ENCODE results near the gene SLAIN1.

The SLAIN1 gene

GRCh38 chr13:77740931-77741596 lies 43.6 kb downstream of the SLAIN1 start:
- Histone ChIP-seq H3K27ac (ENCODE audit: extremely low read depth, low read depth, low read length) (no peak overlapping the region), H3K9me3 (ENCODE audit: control insufficient read depth, insufficient read depth, low read depth, low read length) (no peaks in the 10 kb centered on the region), H3K36me3 (ENCODE audit: control insufficient read depth in 2 of 2, insufficient read depth in 1 of 2, low read length in 2 of 2) (peaks cover 0 to 24% of the 10 kb centered on the region in 2 experiments; a peak in 1 of 3 replicates), H3K4me3 (ENCODE audit: low read depth, low read length) (no peak overlapping the region), H3K4me1 (ENCODE audit: control insufficient read depth, insufficient read depth, low read length) (no peaks in the 10 kb centered on the region)
- POLR2A ChIA-PET, result no interaction called here
- TF ChIP-seq EGR2 (tag by site-specific recombination; IDR thresholded peaks at IDR 0.05; ENCODE audit: low read depth) (peak; percentile 5; the same call in 1 of the 2 replicates), MYNN (tag by site-specific recombination; IDR thresholded peaks at IDR 0.05; ENCODE audit: borderline replicate concordance) (no peak)
- CTCF ChIA-PET, result interaction anchor here (0.6 to 1.8 kb wide), 3 partner anchors 148 to 203 kb away, joined by 3 to 4 read pairs (median 3); no protein-coding TSS in a partner anchor

- TF ChIP-seq, protein P1, sequence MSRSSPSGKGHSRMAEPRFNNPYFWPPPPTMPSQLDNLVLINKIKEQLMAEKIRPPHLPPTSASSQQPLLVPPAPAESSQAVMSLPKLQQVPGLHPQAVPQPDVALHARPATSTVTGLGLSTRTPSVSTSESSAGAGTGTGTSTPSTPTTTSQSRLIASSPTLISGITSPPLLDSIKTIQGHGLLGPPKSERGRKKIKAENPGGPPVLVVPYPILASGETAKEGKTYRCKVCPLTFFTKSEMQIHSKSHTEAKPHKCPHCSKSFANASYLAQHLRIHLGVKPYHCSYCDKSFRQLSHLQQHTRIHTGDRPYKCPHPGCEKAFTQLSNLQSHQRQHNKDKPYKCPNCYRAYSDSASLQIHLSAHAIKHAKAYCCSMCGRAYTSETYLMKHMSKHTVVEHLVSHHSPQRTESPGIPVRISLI (tag by site-specific recombination; IDR thresholded peaks at IDR 0.05), result 0 out of 2 replicates have a peak, but pooled peaks have one; percentile 22
- TF ChIP-seq ZNF558 (tag by site-specific recombination; IDR thresholded peaks at IDR 0.05), result no peak
- POLR2A ChIA-PET, result no interaction called here
- Histone ChIP-seq H3K4me1 (ENCODE audit: control insufficient read depth, insufficient read depth, low read length) (no peaks in the 10 kb centered on the region), H3K4me3 (ENCODE audit: low read depth, low read length) (no peak overlapping the region), H3K36me3 (ENCODE audit: control insufficient read depth in 2 of 2, insufficient read depth in 1 of 2, low read length in 2 of 2) (peaks cover 0 to 30% of the 10 kb centered on the region in 2 experiments; a peak in 1 of 3 replicates), H3K9me3 (ENCODE audit: control insufficient read depth, insufficient read depth, low read depth, low read length) (no peaks in the 10 kb centered on the region), H3K27ac (ENCODE audit: extremely low read depth, low read depth, low read length) (no peak overlapping the region)
- CTCF ChIA-PET, result no interaction called here
These were observed 44.1 kb downstream of the SLAIN1 start for GRCh38 chr13:77741597-77741972.

- H3K36me3 ChIP-seq (ENCODE audit: control insufficient read depth in 2 of 2, insufficient read depth in 1 of 2, low read length in 2 of 2), result peaks cover 0 to 40% of the 10 kb centered on the region in 2 experiments; a peak in 1 of 3 replicates
- TF ChIP-seq ZNF658 (tag by site-specific recombination; IDR thresholded peaks at IDR 0.05), result no peak
- H3K9me3 ChIP-seq (ENCODE audit: control insufficient read depth, insufficient read depth, low read depth, low read length), result no peaks in the 10 kb centered on the region
- no peaks in the 10 kb centered on the region for H3K4me1 ChIP-seq (ENCODE audit: control insufficient read depth, insufficient read depth, low read length)
- H3K27ac ChIP-seq (ENCODE audit: extremely low read depth, low read depth, low read length), result no peak overlapping the region
- ChIA-PET CTCF (interaction anchor here (0.7 kb wide), 1 partner anchor 38 kb away, joined by 3 read pairs; no protein-coding TSS in a partner anchor), POLR2A (no interaction called here)
- H3K4me3 ChIP-seq (ENCODE audit: low read depth, low read length), result no peak overlapping the region
These were observed 45.3 kb downstream of the SLAIN1 start for GRCh38 chr13:77742801-77743200.

GRCh38 chr13:77745784-77746183 lies 48.3 kb downstream of the SLAIN1 start:
- ChIA-PET CTCF (no interaction called here), POLR2A (no interaction called here)
- peaks cover 0 to 44% of the 10 kb centered on the region in 2 experiments; a peak in 1 of 3 replicates for H3K36me3 ChIP-seq (ENCODE audit: control insufficient read depth in 2 of 2, insufficient read depth in 1 of 2, low read length in 2 of 2)
- TF ChIP-seq, protein P1 (tag by site-specific recombination; IDR thresholded peaks at IDR 0.05), result no peak
- TF ChIP-seq, protein P2, sequence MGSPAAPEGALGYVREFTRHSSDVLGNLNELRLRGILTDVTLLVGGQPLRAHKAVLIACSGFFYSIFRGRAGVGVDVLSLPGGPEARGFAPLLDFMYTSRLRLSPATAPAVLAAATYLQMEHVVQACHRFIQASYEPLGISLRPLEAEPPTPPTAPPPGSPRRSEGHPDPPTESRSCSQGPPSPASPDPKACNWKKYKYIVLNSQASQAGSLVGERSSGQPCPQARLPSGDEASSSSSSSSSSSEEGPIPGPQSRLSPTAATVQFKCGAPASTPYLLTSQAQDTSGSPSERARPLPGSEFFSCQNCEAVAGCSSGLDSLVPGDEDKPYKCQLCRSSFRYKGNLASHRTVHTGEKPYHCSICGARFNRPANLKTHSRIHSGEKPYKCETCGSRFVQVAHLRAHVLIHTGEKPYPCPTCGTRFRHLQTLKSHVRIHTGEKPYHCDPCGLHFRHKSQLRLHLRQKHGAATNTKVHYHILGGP (tag by site-specific recombination; IDR thresholded peaks at IDR 0.05), result no peak
- TF ChIP-seq ZNF169 (tag by site-specific recombination; IDR thresholded peaks at IDR 0.05) (no peak), ZNF248 (tag by site-specific recombination; IDR thresholded peaks at IDR 0.05) (no peak), TRIM28 (IDR thresholded peaks at IDR 0.05; ENCODE audit: borderline replicate concordance, low read length) (no peak), SCRT2 (tag by site-specific recombination; IDR thresholded peaks at IDR 0.05) (no peak)
- TF ChIP-seq, protein P3, sequence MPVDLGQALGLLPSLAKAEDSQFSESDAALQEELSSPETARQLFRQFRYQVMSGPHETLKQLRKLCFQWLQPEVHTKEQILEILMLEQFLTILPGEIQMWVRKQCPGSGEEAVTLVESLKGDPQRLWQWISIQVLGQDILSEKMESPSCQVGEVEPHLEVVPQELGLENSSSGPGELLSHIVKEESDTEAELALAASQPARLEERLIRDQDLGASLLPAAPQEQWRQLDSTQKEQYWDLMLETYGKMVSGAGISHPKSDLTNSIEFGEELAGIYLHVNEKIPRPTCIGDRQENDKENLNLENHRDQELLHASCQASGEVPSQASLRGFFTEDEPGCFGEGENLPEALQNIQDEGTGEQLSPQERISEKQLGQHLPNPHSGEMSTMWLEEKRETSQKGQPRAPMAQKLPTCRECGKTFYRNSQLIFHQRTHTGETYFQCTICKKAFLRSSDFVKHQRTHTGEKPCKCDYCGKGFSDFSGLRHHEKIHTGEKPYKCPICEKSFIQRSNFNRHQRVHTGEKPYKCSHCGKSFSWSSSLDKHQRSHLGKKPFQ (tag by site-specific recombination; IDR thresholded peaks at IDR 0.05), result no peak
- H3K4me3 ChIP-seq (ENCODE audit: low read depth, low read length), result no peak overlapping the region
- H3K4me1 ChIP-seq (ENCODE audit: control insufficient read depth, insufficient read depth, low read length), result no peaks in the 10 kb centered on the region
- no peaks in the 10 kb centered on the region for H3K9me3 ChIP-seq (ENCODE audit: control insufficient read depth, insufficient read depth, low read depth, low read length)
- H3K27ac ChIP-seq (ENCODE audit: extremely low read depth, low read depth, low read length), result no peak overlapping the region

Measured in HEK293 (cell line).